Islet of Langerhans (tissue), 1 donor: ENCODE measurements around the gene DENND4A.

Experiments used
- FAIRE-seq: peaks from one replicate; lab custom pipeline; 2011; peaks lifted over from hg19 to GRCh38; lab: Jason Lieb, UNC

DENND4A gene

DNA sequence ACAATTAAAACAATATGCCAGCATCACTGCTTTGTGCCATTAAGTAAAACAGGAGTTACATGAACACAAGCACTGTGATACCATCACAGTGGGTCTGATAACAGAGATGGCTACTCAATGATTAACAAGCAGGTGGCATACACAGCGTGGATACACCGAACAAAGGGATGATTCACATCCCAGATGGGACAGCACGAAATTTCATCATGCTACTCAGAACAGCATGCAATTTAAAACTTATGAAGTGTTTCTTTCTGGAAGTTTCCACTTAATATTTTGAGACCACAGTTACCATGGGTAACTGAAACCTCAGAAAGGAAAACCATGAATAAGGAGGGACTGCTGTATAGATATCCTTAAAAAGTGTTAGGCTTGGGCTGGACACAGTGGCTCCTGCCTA is 125.8 kb downstream of the DENND4A start:
- no peak for FAIRE-seq

GRCh38 chr15:65663521-65663920 is 128.6 kb downstream of the DENND4A start:
- FAIRE-seq, result no peak

- FAIRE-seq, result no peak
Observed at GRCh38 chr15:65660927-65661326, 131.2 kb downstream of the DENND4A start.

DNA sequence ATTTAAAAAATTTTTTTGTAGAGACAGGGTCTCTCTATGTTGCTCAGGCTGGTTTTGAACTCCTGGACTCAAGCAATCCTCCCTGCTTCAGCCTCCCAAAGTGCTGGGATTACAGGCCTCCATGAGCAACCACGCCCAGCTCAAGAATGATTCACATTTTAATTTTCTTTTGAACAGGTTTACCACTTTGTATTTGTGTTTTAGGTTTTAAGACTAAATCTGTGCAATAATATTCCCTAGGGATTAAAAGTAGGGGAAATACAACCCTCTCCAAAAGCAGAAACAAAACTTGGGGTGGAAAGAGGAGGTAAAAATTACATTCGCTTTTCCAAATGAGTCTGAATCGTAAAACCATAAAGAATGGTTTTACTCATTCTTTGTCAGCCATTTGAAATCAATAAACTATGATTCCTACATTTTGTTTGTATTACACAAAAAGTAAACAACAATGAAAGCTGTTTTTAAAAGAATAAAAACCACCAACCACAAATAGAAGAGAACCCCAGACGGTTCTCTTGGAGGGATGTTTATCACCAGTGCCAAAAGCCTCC is 132.5 kb downstream of the DENND4A start:
- peak; percentile 45 for FAIRE-seq

DNA sequence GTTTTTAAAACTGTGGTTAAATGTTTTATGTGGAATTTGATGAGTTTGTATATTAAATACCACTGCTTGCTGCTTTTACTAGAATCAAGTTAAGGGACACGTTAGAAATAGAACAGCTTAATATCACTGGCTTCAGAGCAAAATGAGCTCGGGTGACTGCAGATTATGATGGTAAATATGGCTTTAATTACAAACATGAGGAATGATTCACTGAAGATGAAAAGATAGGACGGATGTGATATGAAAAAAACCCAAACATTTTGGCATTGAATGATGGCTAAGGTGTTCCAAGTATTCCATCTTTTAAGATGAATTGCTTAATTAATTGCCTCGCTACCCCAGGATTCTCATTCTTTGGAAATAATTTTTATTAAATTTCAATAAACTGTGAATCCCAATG is 136.6 kb downstream of the DENND4A start:
- FAIRE-seq, result no peak

GRCh38 chr15:65655026-65655425 is 137.1 kb downstream of the DENND4A start:
- no peak for FAIRE-seq

DNA sequence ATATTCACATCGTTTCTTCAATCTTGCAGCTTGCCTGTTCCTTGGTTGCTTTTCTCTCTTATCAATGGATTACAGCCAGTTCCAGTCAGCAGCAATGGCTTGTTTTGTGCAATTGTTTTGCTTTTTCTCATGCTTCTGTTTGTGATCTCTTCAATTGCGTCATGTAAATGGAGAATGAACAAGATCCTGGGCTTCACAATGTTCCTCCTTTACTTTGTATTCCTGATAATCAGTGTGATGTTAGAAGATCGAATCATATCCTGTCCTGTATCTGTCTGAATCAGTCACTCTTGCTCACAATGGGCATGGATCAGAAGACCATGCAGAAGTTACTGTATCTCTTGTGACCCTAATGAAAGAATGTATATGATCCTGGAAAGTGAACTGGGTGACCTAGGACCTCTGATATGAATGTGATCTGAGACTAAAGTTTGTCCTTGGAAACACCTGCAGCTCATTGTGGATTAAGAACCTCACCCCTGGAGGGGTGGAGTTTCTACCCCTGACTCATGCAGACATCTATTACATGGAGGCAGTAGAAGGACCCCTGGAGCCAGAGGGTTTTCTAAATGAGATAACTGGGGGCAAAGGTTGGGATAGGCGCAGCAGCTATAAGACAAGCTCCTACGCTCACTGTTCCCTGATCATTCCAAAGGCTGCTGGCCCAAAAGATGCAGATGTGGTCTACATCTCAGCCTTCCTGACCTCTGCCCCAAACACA is 138.1 kb downstream of the DENND4A start:
- FAIRE-seq, result no peak

- no peak for FAIRE-seq
Observed at GRCh38 chr15:65653341-65653740, 138.8 kb downstream of the DENND4A start.

- no peak for FAIRE-seq
Observed at GRCh38 chr15:65651831-65652749, 140.0 kb downstream of the DENND4A start.

DNA sequence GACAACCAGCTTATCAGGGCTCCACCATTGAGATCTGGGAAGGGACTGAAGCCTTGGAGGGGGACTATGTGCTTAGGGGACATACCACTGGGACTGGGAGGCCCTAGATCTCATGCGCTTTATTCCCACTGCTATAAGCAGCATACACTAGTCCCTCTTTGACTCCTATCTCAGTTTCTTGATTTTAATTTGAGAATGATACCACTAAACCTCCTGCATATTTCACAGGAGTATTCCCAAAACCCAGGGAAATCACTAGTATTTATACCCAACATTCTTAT is 141.1 kb downstream of the DENND4A start:
- FAIRE-seq, result no peak

DNA sequence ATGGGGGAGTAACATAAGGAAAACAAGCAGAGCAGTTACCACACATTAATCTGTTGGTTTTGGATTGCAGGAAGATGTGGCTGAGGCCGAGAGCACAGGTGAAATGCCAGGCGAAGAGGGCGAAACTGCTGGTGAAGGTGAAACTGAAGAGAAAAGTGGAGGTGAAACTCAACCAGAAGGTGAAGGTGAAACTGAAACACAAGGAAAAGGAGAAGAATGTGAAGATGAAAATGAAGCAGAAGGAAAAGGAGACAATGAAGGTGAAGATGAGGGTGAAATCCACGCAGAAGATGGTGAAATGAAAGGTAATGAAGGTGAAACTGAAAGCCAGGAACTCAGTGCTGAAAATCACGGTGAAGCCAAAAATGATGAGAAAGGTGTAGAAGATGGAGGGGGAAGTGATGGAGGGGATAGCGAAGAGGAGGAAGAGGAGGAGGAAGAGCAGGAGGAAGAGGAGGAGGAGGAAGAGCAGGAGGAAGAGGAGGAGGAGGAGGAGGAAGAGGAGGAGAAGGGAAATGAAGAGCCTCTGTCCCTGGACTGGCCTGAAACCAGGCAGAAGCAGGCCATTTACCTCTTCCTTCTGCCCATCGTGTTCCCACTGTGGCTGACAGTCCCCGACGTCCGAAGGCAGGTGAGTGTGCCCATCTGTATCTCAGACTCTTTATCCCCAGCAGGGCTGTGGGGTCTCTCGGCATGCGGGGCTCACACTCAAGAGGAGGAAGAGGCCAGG is 141.6 kb downstream of the DENND4A start:
- no peak for FAIRE-seq

DNA sequence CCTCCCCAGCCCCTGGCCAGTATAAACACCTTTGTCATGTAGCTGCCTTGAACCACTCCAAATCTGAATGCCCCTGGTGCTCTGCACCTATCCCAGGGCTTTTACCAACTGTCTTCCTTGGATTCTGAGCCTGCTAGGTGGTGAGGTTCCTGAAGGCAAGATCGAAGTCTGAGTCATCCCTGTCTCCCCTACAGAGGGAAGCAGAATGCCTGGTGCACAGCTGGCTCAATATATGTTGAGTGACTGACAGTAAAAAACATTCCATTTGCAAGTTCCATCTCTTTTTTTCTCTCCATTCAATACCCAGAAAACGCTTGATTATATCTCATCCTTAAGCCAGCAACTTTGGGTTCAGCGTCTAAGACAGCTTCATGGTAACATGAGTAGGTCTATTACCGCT is 145.6 kb downstream of the DENND4A start:
- no peak for FAIRE-seq

GRCh38 chr15:65645392-65645791 is 146.7 kb downstream of the DENND4A start:
- FAIRE-seq, result no peak

- no peak for FAIRE-seq
Observed at GRCh38 chr15:65644282-65644681, 147.8 kb downstream of the DENND4A start.

DNA sequence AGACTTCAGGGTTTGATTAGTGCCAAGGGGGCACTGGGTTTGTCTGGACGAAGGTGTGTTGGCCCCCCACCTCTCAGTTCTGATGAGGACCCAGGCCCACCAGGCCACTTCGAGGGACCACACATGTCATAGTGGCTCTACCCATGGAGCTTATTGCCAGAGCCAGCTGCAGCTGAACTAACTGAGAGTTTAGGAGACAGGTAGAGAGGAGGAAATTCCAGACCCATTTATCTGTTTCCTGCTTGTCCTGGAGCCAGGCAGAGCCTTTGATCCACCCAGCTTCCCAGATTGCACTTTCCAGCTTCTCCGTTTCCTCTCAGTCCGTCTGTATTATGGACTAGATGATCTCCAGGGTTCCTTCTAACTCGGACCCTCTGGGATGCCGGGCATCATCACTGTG is 149.5 kb downstream of the DENND4A start:
- FAIRE-seq, result no peak

DNA sequence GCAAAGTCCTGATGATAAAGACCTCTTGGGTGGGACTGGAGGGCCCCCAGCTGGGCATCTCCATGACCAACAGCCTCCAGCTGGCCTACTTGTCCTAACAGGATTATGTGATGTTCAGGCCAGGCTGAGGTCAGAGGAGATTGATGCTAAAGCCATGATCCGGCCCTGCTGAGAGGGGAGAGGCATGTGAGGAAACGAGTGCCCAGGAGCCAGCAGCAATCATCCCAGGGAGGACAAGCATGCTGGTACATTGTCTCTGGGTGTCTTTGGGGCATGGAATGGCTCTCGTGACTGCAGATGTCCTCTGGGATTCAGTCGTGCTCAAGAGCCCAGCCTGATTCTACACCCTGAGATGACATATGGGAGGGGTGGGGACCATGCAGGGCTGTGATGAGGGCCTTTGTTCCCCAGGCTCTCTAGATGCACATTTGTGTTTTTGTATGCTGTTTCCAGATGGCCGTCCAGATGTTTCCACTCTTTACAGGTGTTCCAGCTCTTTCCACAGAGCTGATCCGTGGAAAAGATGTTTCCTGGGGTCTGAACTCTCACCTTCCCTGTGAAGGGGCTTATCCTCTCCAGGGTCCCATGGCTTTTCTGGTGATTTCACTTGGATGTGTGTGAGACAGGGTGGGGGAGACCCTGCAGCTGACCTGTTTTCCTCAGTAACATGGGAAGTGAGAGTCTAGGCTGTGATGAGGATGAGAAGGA is 150.2 kb downstream of the DENND4A start:
- no peak for FAIRE-seq

GRCh38 chr15:65639509-65639908 is 152.6 kb downstream of the DENND4A start:
- FAIRE-seq, result no peak

GRCh38 chr15:65638681-65639089 is 153.4 kb downstream of the DENND4A start:
- peak; percentile 68 for FAIRE-seq

DNA sequence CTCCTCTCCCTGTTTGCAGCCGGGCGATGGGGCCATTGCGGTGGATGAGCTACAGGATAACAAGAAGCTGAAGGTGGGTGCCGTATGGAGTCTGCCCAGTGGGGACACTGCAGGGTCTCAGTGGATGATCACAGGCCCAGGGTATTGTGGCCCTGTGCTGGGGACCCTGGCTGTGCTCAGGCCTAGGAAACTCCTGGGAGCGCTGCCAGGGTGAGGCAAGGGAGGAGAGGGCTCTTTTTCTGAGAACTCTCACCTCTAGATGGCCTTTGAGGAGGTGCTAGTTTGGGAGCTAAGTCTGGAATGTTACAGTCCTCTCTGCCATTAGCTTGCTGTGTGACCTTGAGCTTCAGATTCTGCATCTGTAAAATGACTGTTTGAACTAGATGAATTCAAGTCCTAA is 154.0 kb downstream of the DENND4A start:
- no peak for FAIRE-seq

GRCh38 chr15:65634356-65634755 is 157.7 kb downstream of the DENND4A start:
- no peak for FAIRE-seq

DNA sequence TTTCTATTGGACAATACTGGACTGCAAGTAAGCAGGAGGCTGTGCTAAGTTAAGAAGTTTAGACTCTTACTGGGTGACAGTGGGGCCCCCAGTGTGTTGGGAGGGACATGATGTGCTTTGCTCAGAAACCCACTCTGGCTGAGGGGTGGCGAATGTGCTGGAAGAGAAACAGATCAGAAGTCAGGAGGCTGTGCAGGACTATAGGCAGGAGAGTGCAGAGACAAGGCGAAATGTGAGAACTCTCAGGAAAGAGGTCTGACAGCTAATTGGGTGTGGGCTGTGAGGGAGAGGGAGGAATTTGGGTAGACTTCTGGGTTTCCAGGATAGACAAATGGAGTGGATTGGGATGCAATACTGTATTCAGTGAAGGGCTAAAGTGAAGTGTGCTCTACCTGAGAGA is 158.3 kb downstream of the DENND4A start:
- FAIRE-seq, result no peak

- FAIRE-seq, result no peak
Observed at GRCh38 chr15:65632780-65633375, 159.2 kb downstream of the DENND4A start.
